ENCODE measurements around the gene IQCK.
"Not testable (repeated sequence)": the region's sequence is repeated elsewhere in the genome, so short reads cannot be mapped to it uniquely, and the experiment has no call there.

The IQCK gene

GRCh38 chr16:19716183-19716582 is 1.9 kb upstream of the IQCK start:
- no peak for DNase-seq (ENCODE audit: low read depth in 2 of 2, low spot score in 1 of 2)

GRCh38 chr16:19716728-19717127 is 1.3 kb upstream of the IQCK start:
- not testable (repeated sequence) for DNase-seq (ENCODE audit: low read depth in 2 of 2, low spot score in 1 of 2)

GRCh38 chr16:19717314-19717713 is 757 bp upstream of the IQCK start:
- DNase-seq (ENCODE audit: low read depth in 2 of 2, low spot score in 1 of 2): no peak

- no peak for DNase-seq (ENCODE audit: low read depth in 2 of 2, low spot score in 1 of 2)
These were observed 524 bp downstream of the IQCK start for GRCh38 chr16:19718624-19718965.

GRCh38 chr16:19722269-19722952 is 4.3 kb downstream of the IQCK start:
- no peak for DNase-seq (ENCODE audit: low read depth in 2 of 2, low spot score in 1 of 2)

- DNase-seq (ENCODE audit: low read depth in 2 of 2, low spot score in 1 of 2): no peak
These were observed 4.9 kb downstream of the IQCK start for GRCh38 chr16:19722981-19723380.

GRCh38 chr16:19728636-19728965 is 10.5 kb downstream of the IQCK start:
- DNase-seq (ENCODE audit: low read depth in 2 of 2, low spot score in 1 of 2): no peak

- DNase-seq (ENCODE audit: low read depth in 2 of 2, low spot score in 1 of 2): no peak
These were observed 15.5 kb downstream of the IQCK start for GRCh38 chr16:19733551-19733950.

GRCh38 chr16:19735074-19735867 is 17.2 kb downstream of the IQCK start:
- no peak for DNase-seq (ENCODE audit: low read depth in 2 of 2, low spot score in 1 of 2)

- no peak for DNase-seq (ENCODE audit: low read depth in 2 of 2, low spot score in 1 of 2)
These were observed 19.4 kb downstream of the IQCK start for GRCh38 chr16:19737306-19738038.

GRCh38 chr16:19741354-19741753 is 23.3 kb downstream of the IQCK start:
- no peak for DNase-seq (ENCODE audit: low read depth in 2 of 2, low spot score in 1 of 2)

- no peak for DNase-seq (ENCODE audit: low read depth in 2 of 2, low spot score in 1 of 2)
These were observed 25.7 kb downstream of the IQCK start for GRCh38 chr16:19743816-19744159.

- DNase-seq (ENCODE audit: low read depth in 2 of 2, low spot score in 1 of 2): no peak
These were observed 26.6 kb downstream of the IQCK start for GRCh38 chr16:19744670-19745069.

- no peak for DNase-seq (ENCODE audit: low read depth in 2 of 2, low spot score in 1 of 2)
These were observed 27.4 kb downstream of the IQCK start for GRCh38 chr16:19745286-19746010.

- no peak for DNase-seq (ENCODE audit: low read depth in 2 of 2, low spot score in 1 of 2)
These were observed 28.5 kb downstream of the IQCK start for GRCh38 chr16:19746561-19746960.

- DNase-seq (ENCODE audit: low read depth in 2 of 2, low spot score in 1 of 2): no peak
These were observed 30.5 kb downstream of the IQCK start for GRCh38 chr16:19748389-19749168.

GRCh38 chr16:19749571-19750080 is 31.6 kb downstream of the IQCK start:
- DNase-seq (ENCODE audit: low read depth in 2 of 2, low spot score in 1 of 2): no peak

- DNase-seq (ENCODE audit: low read depth in 2 of 2, low spot score in 1 of 2): no peak
These were observed 33.7 kb downstream of the IQCK start for GRCh38 chr16:19751478-19752385.

- no peak for DNase-seq (ENCODE audit: low read depth in 2 of 2, low spot score in 1 of 2)
These were observed 36.0 kb downstream of the IQCK start for GRCh38 chr16:19753815-19754643.

Measured in stimulated activated CD8-positive, alpha-beta memory T cell treated with anti-CD3 and anti-CD28 coated beads, Interleukin-4, amount 100 ng/mL, for 4 hours (primary cell).